Activated naive CD4-positive, alpha-beta T cell treated with Interleukin-2 at 50 U/mL for 16 hours (primary cell): ENCODE data around the gene CXCL9.
"Not testable (repeated sequence)": the region's sequence is repeated elsewhere in the genome, so short reads cannot be mapped to it uniquely, and the experiment has no call there.

Experiments
- DNase-seq: peaks from one replicate; pipeline ENCODE4 v3.0.0-alpha.2; 2020

Gene CXCL9

DNA sequence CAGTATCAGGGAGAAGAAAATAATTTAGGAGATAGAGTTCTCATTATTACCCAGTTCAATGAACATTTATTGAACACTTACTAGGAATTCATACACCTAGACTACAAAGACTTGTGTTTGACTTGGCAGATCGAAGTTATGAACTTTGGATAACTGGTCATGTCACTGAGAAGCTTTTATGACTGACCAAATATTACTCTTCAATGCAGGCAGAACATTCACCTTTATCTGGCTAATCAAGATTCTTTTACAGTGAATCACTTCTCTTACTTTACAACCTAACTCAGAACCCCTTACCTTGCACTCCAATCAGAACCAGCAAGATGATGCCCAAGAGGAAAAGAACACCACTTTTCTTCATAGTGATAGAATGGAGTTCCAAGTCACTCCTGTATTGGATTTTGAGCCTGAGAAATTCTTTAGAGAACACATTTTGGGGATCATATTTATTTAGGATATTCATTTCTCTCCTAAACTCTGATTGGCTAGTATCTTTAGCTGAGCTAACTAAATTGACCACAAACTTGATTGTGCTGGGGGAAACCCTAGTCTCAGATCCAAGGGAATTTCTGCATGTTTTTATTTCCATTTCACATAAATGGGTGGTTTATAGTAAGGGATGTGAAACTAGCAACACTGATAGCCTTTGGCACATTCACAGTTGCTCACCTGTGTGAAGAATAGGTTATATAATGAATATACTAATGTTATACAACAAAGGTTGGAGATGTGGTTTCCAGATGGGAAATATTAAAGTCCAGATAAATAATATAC lies at the start of gene CXCL9:
Gene CXCL9, minus strand, starts transcription at position 421 of the 774 bp plus-strand sequence. Its CDS starts 60 bp downstream, at position 361.
- DNase-seq = no peak

DNA sequence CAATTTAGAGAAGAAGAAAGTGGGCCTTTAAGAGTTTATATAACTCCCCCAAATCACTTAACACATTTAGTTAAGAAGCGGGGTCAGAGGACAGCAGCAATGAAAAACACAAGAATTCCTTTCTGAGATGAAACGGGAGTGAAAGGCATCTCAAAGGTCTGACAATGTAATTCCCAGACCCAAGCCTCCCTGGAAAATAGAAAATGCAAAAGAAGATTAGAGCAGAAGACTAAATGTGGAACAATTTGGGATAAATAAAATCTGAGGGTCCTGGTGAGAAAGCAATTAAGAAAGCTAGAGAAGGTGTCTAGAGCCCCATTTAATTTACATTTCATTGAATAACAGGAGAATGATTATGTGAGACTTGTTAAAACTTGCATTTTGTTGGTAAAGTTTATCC lies 48.1 kb upstream of the CXCL9 start:
- no peak for DNase-seq

DNA sequence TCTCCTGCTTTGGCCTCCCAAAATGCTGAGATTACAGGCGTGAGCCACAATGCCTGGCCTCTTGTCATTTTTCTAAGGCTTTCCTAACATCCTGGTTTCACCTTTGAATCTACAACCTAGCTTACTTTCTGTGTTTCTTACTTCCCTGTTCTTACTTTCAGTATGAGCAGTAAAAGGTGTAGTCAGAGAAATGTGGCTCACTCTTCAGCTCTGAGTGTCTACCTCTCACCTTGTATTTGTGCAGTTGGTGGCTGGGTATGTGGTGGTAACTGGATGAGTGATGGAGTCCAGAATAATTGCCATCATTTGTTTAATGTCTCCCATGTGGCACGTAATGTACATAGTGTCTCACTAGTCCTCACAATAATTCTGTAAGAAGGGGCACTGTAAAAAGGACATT lies 47.7 kb upstream of the CXCL9 start:
- DNase-seq = no peak

DNA sequence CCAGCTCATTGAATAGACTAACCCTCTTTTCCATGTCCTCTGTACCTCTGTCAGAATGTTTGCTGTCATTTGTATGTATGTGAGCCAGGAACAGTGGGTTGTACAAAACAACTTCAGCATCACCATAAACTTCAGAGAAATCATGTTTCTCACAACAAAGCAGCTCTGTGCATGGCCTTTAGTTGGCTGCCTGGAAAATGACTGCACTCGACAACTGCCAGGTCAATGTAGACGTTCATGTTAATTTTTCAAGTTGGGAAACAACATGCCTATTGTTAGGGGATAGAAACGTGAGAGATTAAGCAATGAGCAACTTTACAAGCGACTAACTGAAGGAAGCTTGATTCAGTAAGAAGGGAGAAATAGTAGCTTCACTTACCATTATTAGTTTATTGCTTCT lies 46.4 kb upstream of the CXCL9 start:
- no peak for DNase-seq

DNA sequence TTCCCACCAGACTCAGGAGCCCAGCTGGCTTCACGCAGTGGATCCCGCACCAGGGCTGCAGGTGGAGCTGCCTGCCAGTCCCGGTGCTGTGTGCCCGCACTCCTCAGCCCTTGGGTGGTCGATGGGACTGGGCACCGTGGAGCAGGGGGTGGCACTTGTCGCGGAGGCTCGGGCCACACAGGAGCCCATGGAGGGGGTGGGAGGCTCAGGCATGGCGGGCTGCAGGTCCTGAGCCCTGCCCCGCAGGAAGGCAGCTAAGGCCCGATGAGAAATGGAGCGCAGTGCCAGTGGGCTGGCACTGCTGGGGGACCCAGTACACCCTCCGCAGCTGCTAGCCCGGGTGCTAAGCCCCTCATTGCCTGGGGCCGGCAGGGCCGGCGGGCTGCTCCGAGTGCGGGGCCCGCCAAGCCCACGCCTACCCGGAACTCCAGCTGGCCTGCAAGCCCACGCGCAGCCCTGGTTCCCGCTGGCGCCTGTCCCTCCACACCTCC lies 43.3 kb upstream of the CXCL9 start:
- DNase-seq = not testable (repeated sequence)

DNA sequence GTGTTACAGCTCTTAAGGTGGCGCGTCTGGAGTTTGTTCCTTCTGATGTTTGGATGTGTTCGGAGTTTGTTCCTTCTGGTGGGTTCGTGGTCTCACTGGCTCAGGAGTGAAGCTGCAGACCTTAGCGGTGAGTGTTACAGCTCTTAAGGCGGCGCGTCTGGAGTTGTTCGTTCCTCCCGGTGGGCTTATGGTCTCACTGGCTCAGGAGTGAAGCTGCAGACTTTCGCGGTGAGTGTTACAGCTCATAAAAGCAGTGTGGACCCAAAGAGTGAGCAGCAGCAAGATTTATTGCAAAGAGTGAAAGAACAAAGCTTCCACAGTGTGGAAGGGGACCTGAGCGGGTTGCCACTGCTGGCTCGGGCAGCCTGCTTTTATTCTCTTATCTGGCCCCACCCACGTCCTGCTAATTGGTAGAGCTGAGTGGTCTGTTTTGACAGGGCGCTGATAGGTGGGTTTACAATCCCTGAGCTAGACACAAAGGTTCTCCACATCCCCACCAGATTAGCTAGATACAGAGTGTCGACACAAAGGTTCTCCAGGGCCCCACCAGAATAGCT lies 42.6 kb upstream of the CXCL9 start:
- not testable (repeated sequence) for DNase-seq

DNA sequence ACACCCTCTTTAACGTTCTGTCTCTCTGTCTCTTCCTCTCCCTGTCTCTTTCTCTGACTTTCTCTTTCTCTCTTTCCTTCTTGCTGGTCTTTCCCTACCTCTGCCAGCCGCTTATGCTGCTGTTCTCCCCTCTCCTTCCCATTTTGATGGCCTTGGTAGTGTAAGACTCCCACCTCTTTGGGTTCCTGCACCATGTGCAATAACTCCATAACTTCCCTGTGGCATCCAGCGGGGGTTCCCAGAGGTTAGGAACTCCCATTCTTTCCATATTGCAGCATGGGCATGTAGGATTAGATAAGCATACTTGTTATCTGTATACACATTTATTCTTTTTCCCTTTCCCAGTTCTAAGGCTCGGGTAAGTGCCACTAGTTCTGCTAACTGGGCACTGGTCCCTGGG lies 37.4 kb upstream of the CXCL9 start:
- not testable (repeated sequence) for DNase-seq

DNA sequence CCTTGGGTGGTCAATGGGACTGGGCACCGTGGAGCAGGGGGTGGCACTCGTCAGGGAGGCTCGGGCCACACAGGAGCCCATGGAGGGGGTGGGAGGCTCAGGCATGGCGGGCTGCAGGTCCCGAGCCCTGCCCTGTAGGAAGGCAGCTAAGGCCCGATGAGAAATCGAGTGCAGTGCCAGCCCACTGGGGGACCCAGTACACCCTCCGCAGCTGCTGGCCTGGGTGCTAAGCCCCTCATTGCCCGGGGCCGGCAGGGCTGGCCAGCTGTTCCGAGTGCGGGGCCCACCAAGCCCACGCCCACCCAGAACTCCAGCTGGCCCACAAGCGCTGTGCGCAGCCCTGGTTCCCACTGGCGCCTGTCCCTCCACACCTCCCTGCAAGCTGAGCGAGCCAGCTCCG lies 36.0 kb upstream of the CXCL9 start:
- DNase-seq = not testable (repeated sequence)

DNA sequence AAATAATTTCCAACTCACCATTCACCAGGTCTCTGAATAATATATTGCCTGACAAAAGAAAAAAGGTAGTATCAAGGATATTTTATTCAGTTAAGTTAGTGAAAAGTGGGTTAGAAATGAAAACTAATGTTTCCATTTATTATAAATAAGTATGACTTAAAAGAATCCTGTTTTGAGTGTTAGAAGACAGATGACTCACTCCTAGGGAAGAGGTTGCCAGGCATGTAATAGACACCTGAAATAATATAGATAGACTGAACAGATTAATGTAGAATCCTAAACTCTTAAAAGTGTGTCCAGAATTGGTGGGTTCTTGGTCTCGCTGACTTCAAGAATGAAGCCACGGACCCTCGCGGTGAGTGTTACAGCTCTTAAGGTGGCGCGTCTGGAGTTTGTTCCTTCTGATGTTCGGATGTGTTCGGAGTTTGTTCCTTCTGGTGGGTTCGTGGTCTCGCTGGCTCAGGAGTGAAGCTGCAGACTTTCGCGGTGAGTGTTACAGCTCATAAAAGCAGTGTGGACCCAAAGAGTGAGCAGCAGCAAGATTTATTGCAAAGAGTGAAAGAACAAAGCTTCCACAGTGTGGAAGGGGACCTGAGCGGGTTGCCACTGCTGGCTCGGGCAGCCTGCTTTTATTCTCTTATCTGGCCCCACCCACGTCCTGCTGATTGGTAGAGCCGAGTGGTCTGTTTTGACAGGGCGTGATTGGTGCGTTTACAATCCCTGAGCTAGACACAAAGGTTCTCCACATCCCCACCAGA lies 35.1 kb upstream of the CXCL9 start:
- DNase-seq = not testable (repeated sequence)

DNA sequence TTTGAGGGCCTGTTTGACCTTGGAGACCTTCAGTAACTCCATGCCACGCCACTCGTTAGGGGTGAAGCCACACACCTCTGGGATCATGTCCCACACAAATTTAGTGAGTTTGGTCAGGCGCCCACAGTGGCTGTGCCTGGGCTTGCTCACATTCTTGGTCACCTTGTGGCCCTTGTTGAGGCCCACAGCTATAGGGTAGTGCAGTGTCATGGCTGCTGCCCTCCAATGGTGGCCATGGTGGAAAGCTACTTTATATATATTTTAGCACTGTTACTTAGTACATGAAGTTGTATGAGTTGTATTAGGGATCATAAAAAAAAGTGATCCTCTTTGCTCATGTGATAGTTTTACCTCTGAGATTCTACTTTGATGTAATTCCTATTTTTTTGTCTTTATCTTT lies 29.5 kb upstream of the CXCL9 start:
- DNase-seq = no peak

DNA sequence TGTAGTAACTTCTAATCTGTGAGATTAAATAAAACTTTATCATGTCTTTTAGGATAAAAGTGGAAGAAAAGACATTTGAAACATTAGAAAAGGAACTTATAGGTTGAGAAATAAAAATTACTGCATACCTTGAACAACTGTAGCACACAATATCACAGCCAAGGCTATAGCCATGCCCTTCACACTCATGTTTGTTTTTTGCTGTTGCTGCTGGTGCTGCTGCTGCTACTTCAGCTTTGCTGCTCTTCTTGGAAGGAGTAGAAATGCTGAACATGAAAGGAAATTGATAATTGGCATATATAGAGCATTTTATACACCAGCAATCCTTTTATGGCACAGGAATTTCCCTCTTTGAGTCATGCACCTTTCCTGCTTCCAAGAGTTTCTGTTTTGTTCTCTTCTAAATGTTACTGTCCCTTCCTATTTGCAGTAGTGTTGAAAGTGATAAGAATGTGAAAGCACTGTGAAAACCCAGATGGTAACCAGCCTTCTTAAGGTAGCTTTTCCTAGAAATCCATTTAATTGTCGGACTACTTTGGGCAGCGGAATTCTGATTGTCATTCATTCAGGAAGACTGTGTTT lies 28.6 kb upstream of the CXCL9 start, which contains the start of gene CXCL11:
Gene CXCL11, minus strand, starts transcription at position 272 of the 582 bp plus-strand sequence. Its CDS starts 83 bp downstream, at position 189.
- no peak for DNase-seq

DNA sequence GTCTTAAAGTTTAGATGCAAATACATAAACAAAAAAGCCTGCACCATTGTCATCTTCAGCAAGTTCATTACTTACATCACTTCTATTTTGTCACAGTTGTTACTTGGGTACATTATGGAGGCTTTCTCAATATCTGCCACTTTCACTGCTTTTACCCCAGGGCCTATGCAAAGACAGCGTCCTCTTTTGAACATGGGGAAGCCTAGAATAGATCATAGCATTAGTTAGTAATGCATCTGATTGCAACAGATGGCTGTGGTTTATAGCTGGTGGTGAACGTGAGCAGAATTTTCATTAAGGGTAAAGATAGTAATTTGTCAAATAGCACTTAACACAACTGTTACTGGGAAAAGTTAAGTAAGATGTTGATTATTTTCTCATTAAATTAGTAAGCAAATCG lies 27.8 kb upstream of the CXCL9 start:
- no peak for DNase-seq

DNA sequence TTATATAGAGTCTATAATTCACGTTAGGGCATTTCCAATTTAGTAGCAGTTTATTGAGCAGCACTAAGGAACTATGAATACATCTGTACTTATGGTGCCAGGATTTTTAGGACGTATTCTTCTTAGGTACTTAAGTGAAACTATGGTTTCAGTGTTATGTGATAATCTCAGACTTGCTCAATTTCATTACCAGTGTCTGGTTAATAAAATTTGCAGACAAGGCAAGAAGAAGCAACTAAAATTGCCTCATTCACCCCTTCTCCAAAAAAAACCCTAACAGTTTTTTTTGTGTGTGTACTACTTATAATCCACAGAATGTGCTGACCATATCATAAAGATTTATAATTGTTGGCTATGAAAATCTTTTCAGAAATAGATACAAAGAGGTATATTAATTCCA lies 22.0 kb upstream of the CXCL9 start:
- DNase-seq = no peak

DNA sequence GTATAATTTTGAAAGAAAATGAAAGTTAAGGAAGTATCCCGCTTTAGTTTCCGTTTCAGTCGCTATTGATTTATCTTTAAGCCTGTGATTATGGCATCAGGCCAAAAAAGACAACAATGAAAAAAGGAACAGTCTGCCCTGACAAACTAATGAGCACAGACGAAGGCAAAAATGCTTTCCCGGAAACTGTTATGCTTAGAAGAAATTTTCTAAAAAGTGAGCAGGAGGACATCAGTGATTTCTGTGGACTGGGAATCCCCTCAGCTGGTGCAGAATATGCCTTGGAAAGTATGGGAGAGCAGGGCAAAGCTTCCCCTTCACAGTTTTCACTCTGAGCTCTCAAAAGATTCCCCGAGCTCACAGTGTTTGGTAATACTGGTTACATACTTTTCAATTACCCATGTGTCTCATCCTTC lies 21.0 kb upstream of the CXCL9 start:
- DNase-seq = no peak

DNA sequence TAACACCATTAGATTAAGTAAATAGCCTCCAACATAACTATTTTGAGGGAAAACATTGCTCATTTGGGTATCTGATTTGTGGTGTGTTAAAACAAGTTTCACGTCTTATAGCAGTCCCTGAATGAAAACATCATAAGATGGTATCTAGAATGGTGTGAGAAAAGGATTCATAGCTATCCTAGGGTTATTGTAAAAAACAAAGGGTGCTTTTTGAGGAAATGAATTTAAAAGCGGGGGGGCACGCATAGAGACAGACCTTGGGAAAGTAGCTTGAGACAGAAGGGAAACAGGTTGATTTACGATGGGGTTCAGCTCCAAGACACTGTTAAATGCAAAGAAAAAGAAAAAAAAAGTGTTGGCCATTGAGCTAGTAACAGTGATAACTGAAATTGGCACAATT lies 16.8 kb upstream of the CXCL9 start:
- DNase-seq = no peak

DNA sequence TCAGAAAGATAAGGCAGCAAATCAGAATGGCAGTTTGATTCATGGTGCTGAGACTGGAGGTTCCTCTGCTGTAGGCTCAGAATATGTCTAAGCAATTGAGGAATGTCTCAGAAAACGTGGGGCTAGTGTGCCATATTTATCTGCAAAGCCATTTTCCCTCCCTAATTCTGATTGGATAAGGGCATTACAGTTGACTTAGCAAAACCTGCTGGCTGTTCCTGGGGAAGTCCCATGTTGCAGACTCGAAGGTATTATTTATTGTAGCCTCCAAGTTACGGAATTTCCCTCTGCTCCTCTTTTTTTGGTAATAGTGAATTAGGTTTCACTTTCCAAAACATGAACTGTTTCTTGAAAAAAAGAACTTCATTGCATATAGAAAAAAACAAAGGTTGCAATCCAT lies 16.1 kb upstream of the CXCL9 start, which contains the start of gene CXCL10:
Gene CXCL10, minus strand, starts transcription at position 109 of the 400 bp plus-strand sequence. Its CDS starts 66 bp downstream, at position 43.
- DNase-seq = no peak

DNA sequence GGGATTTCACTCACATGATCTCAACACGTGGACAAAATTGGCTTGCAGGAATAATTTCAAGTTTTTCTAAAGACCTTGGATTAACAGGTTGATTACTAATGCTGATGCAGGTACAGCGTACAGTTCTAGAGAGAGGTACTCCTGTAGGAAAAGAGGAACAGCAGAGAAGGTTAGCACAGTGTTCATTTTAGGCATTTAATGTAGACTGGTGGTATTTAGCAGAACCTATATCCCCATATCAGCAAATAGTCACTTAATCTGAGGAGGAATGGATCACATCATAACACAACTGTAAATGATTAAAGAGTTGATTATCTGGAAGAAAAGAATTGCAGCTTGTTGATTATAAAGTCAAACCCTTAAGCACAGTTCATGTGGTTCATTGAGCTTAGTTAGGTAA lies 15.4 kb upstream of the CXCL9 start:
- no peak for DNase-seq

DNA sequence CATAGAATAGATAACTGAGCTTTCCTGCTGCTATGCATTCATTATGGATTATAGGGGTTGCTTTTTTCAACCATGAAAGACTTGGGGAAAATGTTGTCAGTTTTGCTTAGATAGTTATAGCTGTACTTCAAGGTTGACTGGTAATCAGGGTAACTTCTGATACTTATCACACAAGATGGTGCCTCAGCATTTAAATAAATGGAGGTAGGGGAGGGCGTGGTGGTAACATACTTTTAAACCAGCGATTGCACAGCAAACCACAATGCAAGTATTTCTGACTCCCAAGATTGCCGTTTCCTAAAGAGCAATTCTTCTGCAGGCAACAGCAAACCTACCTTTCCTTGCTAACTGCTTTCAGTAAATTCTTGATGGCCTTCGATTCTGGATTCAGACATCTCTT lies 14.7 kb upstream of the CXCL9 start:
- DNase-seq = no peak

DNA sequence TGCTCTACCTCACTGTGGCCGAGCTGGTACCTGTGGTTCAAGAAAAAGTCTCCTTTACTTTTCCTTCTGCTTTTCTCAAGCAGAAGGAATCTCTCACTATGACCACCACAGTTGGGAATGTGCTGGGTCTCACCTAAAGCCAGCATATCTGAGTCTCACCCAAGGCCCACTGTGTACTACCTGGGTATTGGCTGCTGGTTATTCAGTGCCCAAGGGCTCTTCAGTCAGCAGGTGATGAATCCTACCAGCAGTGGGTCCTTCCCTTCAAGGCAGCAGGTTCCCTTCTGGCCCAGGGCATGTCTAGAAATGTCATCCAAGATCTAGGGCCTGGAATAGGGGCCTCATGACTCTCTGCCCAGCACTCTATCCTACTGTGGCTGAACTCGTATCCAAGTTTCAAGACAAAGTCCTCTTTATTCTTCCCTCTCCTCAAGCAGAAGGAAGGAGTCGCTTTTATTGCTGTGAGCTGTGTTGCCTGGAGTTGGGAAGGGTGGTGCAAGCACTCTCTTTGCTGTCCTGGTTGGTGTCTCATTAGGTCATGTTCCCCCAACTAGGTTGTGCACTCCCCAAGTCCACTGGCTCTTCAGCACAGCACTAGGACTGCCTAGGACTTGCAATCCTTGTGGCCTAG lies 9.9 kb upstream of the CXCL9 start:
- DNase-seq = no peak

DNA sequence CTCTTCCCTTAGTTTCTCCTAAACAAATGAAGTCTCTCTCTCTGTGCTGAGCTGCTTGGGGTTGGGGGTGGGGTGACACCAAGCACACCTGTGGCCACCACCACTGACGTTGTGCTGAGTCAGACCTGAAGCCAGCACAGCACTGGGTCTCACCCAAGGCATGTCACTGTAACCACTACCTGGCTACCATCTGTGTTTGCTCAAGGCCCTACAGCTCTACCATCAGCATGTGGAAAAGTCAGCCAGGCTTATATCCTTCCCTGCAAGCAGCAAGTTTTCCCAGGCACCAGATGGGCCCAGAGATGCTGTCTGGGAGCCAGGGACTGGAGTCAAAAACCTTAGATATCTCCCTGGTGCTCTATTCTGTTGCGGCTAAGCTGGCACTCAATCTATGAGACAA lies 9.1 kb upstream of the CXCL9 start:
- DNase-seq = no peak

DNA sequence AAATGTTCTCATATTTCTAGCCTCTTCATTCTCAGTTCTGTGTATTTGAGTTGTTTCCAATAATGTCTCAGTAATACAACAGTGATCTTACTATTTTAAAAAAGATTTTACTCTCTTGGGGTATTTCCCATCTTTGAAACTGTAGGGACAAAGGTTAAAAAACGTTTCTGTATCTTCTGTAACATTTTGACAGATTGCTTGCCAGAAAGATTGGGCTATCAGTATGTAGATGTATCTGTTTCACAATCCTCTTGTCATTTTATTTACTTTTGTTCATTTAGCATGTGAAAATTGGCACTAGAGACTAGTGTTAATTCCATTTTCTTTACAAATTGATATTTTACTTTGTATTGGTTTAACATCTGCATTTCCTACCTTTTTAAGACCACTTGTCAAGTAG lies 6.2 kb upstream of the CXCL9 start:
- no peak for DNase-seq

DNA sequence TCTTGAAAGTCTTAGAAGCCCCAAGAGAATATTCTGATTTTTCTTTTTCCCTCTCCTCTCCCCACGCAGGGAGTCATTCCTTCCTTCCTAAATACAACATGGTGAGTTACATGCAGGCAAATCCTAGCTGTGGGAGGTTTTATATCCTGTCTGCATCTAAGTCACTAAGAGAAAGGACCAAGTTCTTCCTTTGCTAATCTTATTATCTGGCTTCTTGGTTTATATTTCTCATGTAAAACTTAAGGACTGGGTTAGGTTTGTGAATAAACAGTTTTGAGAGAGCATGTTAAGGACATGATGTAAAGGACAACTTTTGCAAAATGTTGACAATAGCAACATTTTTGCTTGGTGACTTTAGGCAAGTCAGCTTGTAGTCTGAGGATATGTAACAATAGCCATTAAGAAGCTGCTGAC lies 5.1 kb upstream of the CXCL9 start:
- no peak for DNase-seq
